PC-3 (cell line): Measurements from ENCODE around the gene EGF. TPM values are rescaled to one million over a fixed set of nuclear protein-coding genes. Genes with fewer than 3 reads are reported as not detected.

Source experiments
- ATAC-seq: fragments of 200-7000 bp; cut with Tn5 transposase; 2 replicates; pipeline ENCODE4 v1.9.1; 2020; ENCODE audit warnings: mild to moderate bottlenecking, moderate library complexity
- BruUV-seq: library from RNA; stranded (reverse); fragments of 400-500 nt; replicated peaks from 2 replicates; lab custom pipeline; 2021; lab: Mats Ljungman, UMichigan
- CTCF ChIA-PET: fragments of 300-600 bp; sonication (Branson Sonifier 250); formaldehyde crosslinking; loops from one replicate; lab custom pipeline; 2022; ENCODE audit warnings: antibody characterized with exemption; lab: Charles Lee
- POLR2A ChIA-PET: fragments of 300-600 bp; sonication (Branson Sonifier 250); formaldehyde crosslinking; loops from one replicate; lab custom pipeline; 2022; ENCODE audit warnings: antibody characterized with exemption; ENCODE audit not compliant: unreplicated experiment; lab: Charles Lee
- DNase-seq: peaks from one replicate; pipeline ENCODE4 v3.0.0-alpha.2; 2015
- H2AFZ ChIP-seq: fragments of 300-600 bp; sonication (generic); 2 replicates; pipeline ENCODE4 v1.6.0; 2016; ENCODE audit warnings: antibody characterized with exemption, low read length
- H3F3A ChIP-seq: fragments of 300-600 bp; sonication (generic); one replicate; pipeline ENCODE4 v1.6.0; 2017; ENCODE audit warnings: antibody characterized with exemption, low read length, control low read depth, mild to moderate bottlenecking; ENCODE audit not compliant: unreplicated experiment
- H3K27ac ChIP-seq: fragments of 300-600 bp; sonication (generic); 2 replicates; pipeline ENCODE4 v1.5.1; 2016; ENCODE audit warnings: mild to moderate bottlenecking, low read length
- H3K27me3 ChIP-seq: fragments of 300-600 bp; sonication (generic); 2 replicates; pipeline ENCODE4 v1.6.1; 2016; ENCODE audit warnings: low read length, mixed read lengths
- H3K36me3 ChIP-seq: fragments of 300-600 bp; sonication (generic); 2 replicates; pipeline ENCODE4 v1.6.1; 2016; ENCODE audit warnings: low read depth, mixed run types, low read length, mixed read lengths
- H3K4me1 ChIP-seq: fragments of 300-600 bp; sonication (generic); 2 replicates; pipeline ENCODE4 v1.5.1; 2016; ENCODE audit warnings: low read length; ENCODE audit not compliant: insufficient read depth
- H3K4me2 ChIP-seq: fragments of 300-600 bp; sonication (generic); 2 replicates; pipeline ENCODE4 v1.6.0; 2016; ENCODE audit warnings: low read length
- H3K4me3 ChIP-seq: fragments of 300-600 bp; sonication (generic); 2 replicates; pipeline ENCODE4 v1.5.1; 2016; ENCODE audit warnings: mild to moderate bottlenecking, low read length, mixed read lengths
- H3K79me2 ChIP-seq: fragments of 300-600 bp; sonication (generic); 2 replicates; pipeline ENCODE4 v1.6.1; 2017; ENCODE audit warnings: low read length, mixed read lengths
- H3K9ac ChIP-seq: fragments of 300-600 bp; sonication (generic); 2 replicates; pipeline ENCODE4 v1.6.0; 2016; ENCODE audit warnings: mild to moderate bottlenecking, low read length
- H3K9me2 ChIP-seq: fragments of 300-600 bp; sonication (generic); replicated peaks from 2 replicates; pipeline ENCODE4 v1.6.1; 2016; ENCODE audit warnings: mixed run types, low read length, mixed read lengths
- H3K9me3 ChIP-seq: fragments of 300-600 bp; sonication (generic); 2 replicates; pipeline ENCODE4 v1.6.1; 2016; ENCODE audit warnings: low read length, mixed read lengths
- H4K20me1 ChIP-seq: fragments of 300-600 bp; sonication (generic); 2 replicates; pipeline ENCODE4 v1.6.1; 2016; ENCODE audit warnings: low read length, mixed read lengths
- CTCF ChIP-seq: fragments of 300-600 bp; sonication (generic); conservative IDR thresholded peaks from 2 replicates; pipeline ENCODE4 v1.5.1; 2017; ENCODE audit warnings: antibody characterized with exemption, low read depth, mild to moderate bottlenecking, low read length
- EZH2 ChIP-seq: fragments of 300-600 bp; sonication (generic); IDR thresholded peaks from one replicate; pipeline ENCODE4 v1.6.1; 2017; ENCODE audit warnings: antibody characterized with exemption, mild to moderate bottlenecking, low read length; ENCODE audit not compliant: unreplicated experiment
- EZH2phosphoT487 ChIP-seq: fragments of 300-600 bp; sonication (generic); IDR thresholded peaks from 2 replicates; pipeline ENCODE4 v1.6.1; 2018; ENCODE audit warnings: mild to moderate bottlenecking, antibody characterized with exemption, low read length, borderline replicate concordance
- intact Hi-C: fragments of 100-400 bp; cut with micrococcal nuclease; formaldehyde crosslinking; loops from 2 replicates; pipeline ENCODE4 v1.9.0; 2023
- total RNA-seq: library from RNA; depleted of rRNA; stranded (reverse); fragments of >200 nt; gene quantifications from 2 replicates; pipeline ENCODE4 v1.2.3, GENCODE V29; 2014

Gene EGF
- total RNA-seq, 1 experiment from 2014 or later, result 6.1 TPM

- Histone ChIP-seq H3K4me3 (no peak overlapping the region), H3K9me3 (no peaks in the 10 kb centered on the region), H2AFZ (no peak overlapping the region), H3K4me2 (no peak overlapping the region), H3K9me2 (no peaks in the 10 kb centered on the region), H3K9ac (no peak overlapping the region), H3F3A (no peaks in the 10 kb centered on the region), H3K36me3 (no peaks in the 10 kb centered on the region), H3K27ac (no peak overlapping the region), H3K4me1 (no peaks in the 10 kb centered on the region), H3K27me3 (no peaks in the 10 kb centered on the region), H3K79me2 (no peaks in the 10 kb centered on the region), H4K20me1 (no peaks in the 10 kb centered on the region)
- ChIA-PET CTCF (no interaction called here), POLR2A (no interaction called here)
- no TSS peak for BruUV-seq
- no peak for TF ChIP-seq CTCF
- TF ChIP-seq EZH2phosphoT487, result no peak
- TF ChIP-seq EZH2, result no peak
- no peak for ATAC-seq
- intact Hi-C loops, result loop anchor here (10.0 kb wide), 1 partner anchor 871 kb away; no protein-coding TSS in a partner anchor
- DNase-seq, result no peak
Observed at GRCh38 chr4:110014233-110014632, 101.5 kb downstream of the EGF start.

DNA sequence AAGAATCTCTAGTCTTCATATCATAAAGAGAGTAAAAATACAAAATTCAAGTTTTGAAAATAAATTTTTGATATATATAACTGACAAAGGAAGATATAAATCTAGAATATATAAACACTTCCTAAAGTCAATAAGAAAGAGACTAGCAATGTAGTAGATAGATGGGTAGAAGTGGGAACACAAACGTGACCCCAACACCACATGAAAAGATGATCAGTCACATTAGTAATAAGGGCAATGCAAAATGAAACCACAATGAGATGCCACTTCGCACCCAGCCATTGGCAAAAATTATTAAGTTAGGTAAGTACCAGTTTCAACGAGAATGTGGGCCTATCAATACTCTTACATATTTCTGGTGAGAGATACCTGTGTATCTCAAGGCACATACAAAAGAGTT lies 106.5 kb downstream of the EGF start:
- H3F3A ChIP-seq, result no peaks in the 10 kb centered on the region
- no peak overlapping the region for H2AFZ ChIP-seq
- intact Hi-C loops, result loop anchor here (10.0 kb wide), 1 partner anchor 866 kb away; no protein-coding TSS in a partner anchor
- TF ChIP-seq EZH2 (no peak), CTCF (no peak), EZH2phosphoT487 (no peak)
- H3K9ac ChIP-seq, result no peak overlapping the region
- no peaks in the 10 kb centered on the region for H3K79me2 ChIP-seq
- ATAC-seq (no peak), DNase-seq (no peak)
- H3K9me3 ChIP-seq, result no peaks in the 10 kb centered on the region
- H3K27me3 ChIP-seq, result no peaks in the 10 kb centered on the region
- H3K4me3 ChIP-seq, result no peak overlapping the region
- H4K20me1 ChIP-seq, result no peaks in the 10 kb centered on the region
- H3K4me1 ChIP-seq, result no peaks in the 10 kb centered on the region
- H3K27ac ChIP-seq, result no peak overlapping the region
- ChIA-PET POLR2A (no interaction called here), CTCF (no interaction called here)
- no TSS peak for BruUV-seq
- no peak overlapping the region for H3K4me2 ChIP-seq
- H3K9me2 ChIP-seq, result no peaks in the 10 kb centered on the region
- no peaks in the 10 kb centered on the region for H3K36me3 ChIP-seq

DNA sequence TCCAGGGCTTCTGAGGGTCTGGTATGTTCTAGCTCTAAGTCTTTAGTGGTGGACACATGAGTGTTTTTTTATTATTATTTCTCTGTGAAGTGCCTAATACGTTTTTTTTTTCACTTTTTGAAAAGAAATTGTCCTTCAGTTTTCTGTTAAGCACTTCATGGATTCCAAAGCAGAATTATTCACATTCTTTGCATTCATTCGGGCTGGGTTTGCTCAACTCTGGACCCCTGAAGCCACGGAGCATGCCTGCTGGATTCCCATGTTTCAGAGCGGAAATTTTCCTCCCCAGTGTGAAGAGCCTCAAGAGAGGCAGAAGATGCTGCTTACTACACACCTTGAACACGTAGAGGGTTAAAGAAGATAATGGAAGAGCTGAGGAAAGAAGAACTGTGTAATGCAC lies 107.5 kb downstream of the EGF start:
- no peak overlapping the region for H3K4me3 ChIP-seq
- no peak for ATAC-seq
- no peak overlapping the region for H3K4me2 ChIP-seq
- no peak for TF ChIP-seq EZH2
- no peak for TF ChIP-seq EZH2phosphoT487
- no peak for TF ChIP-seq CTCF
- no peaks in the 10 kb centered on the region for H4K20me1 ChIP-seq
- H3F3A ChIP-seq, result no peaks in the 10 kb centered on the region
- no peaks in the 10 kb centered on the region for H3K4me1 ChIP-seq
- no peaks in the 10 kb centered on the region for H3K9me3 ChIP-seq
- H3K79me2 ChIP-seq, result no peaks in the 10 kb centered on the region
- H3K27me3 ChIP-seq, result no peaks in the 10 kb centered on the region
- intact Hi-C loops, result no loop called here
- no peaks in the 10 kb centered on the region for H3K36me3 ChIP-seq
- H2AFZ ChIP-seq, result no peak overlapping the region
- BruUV-seq, result no TSS peak
- no peak overlapping the region for H3K27ac ChIP-seq
- DNase-seq, result no peak
- ChIA-PET CTCF (no interaction called here), POLR2A (no interaction called here)
- no peaks in the 10 kb centered on the region for H3K9me2 ChIP-seq
- H3K9ac ChIP-seq, result no peak overlapping the region
